GM12878 (cell line): ENCODE results near the gene MARCHF2. TPM values are rescaled to one million over a fixed set of nuclear protein-coding genes. Genes with fewer than 3 reads are reported as not detected.

Experiments used
- ATAC-seq: fragments of 200-7000 bp; cut with Tn5 transposase; 3 replicates; pipeline ENCODE4 v1.9.1; 2020; ENCODE audit warnings: mild to moderate bottlenecking, moderate library complexity
- BruUV-seq: library from RNA; stranded (reverse); fragments of 400-500 nt; replicated peaks from 2 replicates; lab custom pipeline; 2021; lab: Mats Ljungman, UMichigan
- CTCF ChIA-PET: fragments of 300-600 bp; sonication (Branson Sonifier 250); formaldehyde crosslinking; extraction: SDS; loops from one replicate; lab custom pipeline; 2021; ENCODE audit warnings: inconsistent platforms; lab: Yijun Ruan, JAX
- POLR2A ChIA-PET: fragments of 350-600 bp; formaldehyde crosslinking; extraction: SDS; loops from one replicate; lab custom pipeline; 2021; ENCODE audit warnings: inconsistent platforms; lab: Charles Lee
- RAD21 ChIA-PET: fragments of 300-600 bp; sonication (Branson Sonifier 250); formaldehyde crosslinking; loops from one replicate; lab custom pipeline; 2023; ENCODE audit warnings: antibody characterized with exemption; ENCODE audit not compliant: unreplicated experiment; lab: Charles Lee
- SMC1A ChIA-PET: fragments of 300-600 bp; sonication (Branson Sonifier 250); formaldehyde crosslinking; loops from one replicate; lab custom pipeline; 2023; ENCODE audit not compliant: unreplicated experiment, uncharacterized antibody; lab: Charles Lee
- DNase-seq: peaks from one replicate; pipeline ENCODE4 v3.0.0-alpha.2; 2011; ENCODE audit warnings: low read depth, low spot score
- FAIRE-seq: peaks from 3 replicates; lab custom pipeline; 2011; peaks lifted over from hg19 to GRCh38; lab: Jason Lieb, UNC
- H2AFZ ChIP-seq: 2 replicates; pipeline ENCODE4 v1.6.0; 2011; ENCODE audit warnings: low read depth, low read length, control low read depth; ENCODE audit not compliant: control insufficient read depth
- H3K27ac ChIP-seq: 2 replicates; pipeline ENCODE4 v1.5.1; 2011; ENCODE audit warnings: control low read depth; ENCODE audit not compliant: control insufficient read depth, insufficient read depth
- H3K27me3 ChIP-seq, 2 experiments: replicated peaks in 1 of 2; 2 replicates each; pipeline versions ENCODE4 v1.6.0 to v1.6.1; 2011; ENCODE audit warnings: low read length in 1 of 2; ENCODE audit not compliant: control insufficient read depth in 2 of 2, insufficient read depth in 2 of 2
- H3K36me3 ChIP-seq, 2 experiments: 2 replicates each; pipeline ENCODE4 v1.5.1; 2011; ENCODE audit warnings: low read length in 1 of 2; ENCODE audit not compliant: control insufficient read depth in 2 of 2, insufficient read depth in 2 of 2
- H3K4me1 ChIP-seq: 2 replicates; pipeline ENCODE4 v1.6.1; 2011; ENCODE audit warnings: mild to moderate bottlenecking, low read length, moderate library complexity, mixed read lengths; ENCODE audit not compliant: control insufficient read depth, insufficient read depth
- H3K4me2 ChIP-seq: 2 replicates; pipeline ENCODE4 v1.6.0; 2011; ENCODE audit warnings: control low read depth; ENCODE audit not compliant: control insufficient read depth, insufficient read depth
- H3K4me3 ChIP-seq: fragments of 200-600 bp; sonication (generic); 2 replicates; pipeline ENCODE4 v1.5.1; 2016
- H3K79me2 ChIP-seq: 2 replicates; pipeline ENCODE4 v1.6.0; 2011; ENCODE audit warnings: low read length; ENCODE audit not compliant: control insufficient read depth, insufficient read depth
- H3K9ac ChIP-seq: 2 replicates; pipeline ENCODE4 v1.8.0; 2011; ENCODE audit warnings: low read length, control low read depth, mixed read lengths; ENCODE audit not compliant: control insufficient read depth, insufficient read depth
- H3K9me3 ChIP-seq: replicated peaks from 3 replicates; pipeline ENCODE4 v1.5.1; 2011; ENCODE audit warnings: mild to moderate bottlenecking, low read length; ENCODE audit not compliant: control insufficient read depth, insufficient read depth
- H4K20me1 ChIP-seq: 2 replicates; pipeline ENCODE4 v1.6.0; 2011; ENCODE audit not compliant: control insufficient read depth, insufficient read depth
- CHD1 ChIP-seq: IDR thresholded peaks from 2 replicates; pipeline ENCODE4 v1.6.1; 2012; ENCODE audit warnings: low read depth, low read length, improper control_type of control experiment
- IKZF1 ChIP-seq: fragments of 450-650 bp; conservative IDR thresholded peaks from 2 replicates; pipeline ENCODE4 v1.6.1; 2017; ENCODE audit warnings: antibody characterized with exemption, mild to moderate bottlenecking
- MTA2 ChIP-seq: fragments of 450-650 bp; IDR thresholded peaks from 2 replicates; pipeline ENCODE4 v1.6.1; 2016; ENCODE audit warnings: low read depth, mild to moderate bottlenecking, moderate library complexity
- MTA3 ChIP-seq: IDR thresholded peaks from 2 replicates; pipeline ENCODE4 v1.6.1; 2012; ENCODE audit warnings: low read length, inconsistent platforms, borderline replicate concordance
- NR2C1 ChIP-seq: fragments of 450-650 bp; IDR thresholded peaks from 2 replicates; pipeline ENCODE4 v1.6.1; 2017; ENCODE audit warnings: antibody characterized with exemption, mild to moderate bottlenecking, moderate library complexity
- POLR2AphosphoS2 ChIP-seq: IDR thresholded peaks from 2 replicates; pipeline ENCODE4 v1.6.1; 2011; ENCODE audit warnings: low read depth, mild to moderate bottlenecking, low read length, improper control_type of control experiment, moderate library complexity
- RAD51 ChIP-seq: fragments of 450-650 bp; IDR thresholded peaks from 2 replicates; pipeline ENCODE4 v1.6.1; 2016; ENCODE audit warnings: moderate library complexity, mild to moderate bottlenecking, inconsistent platforms
- RFX5 ChIP-seq: IDR thresholded peaks from 2 replicates; pipeline ENCODE4 v1.6.1; 2011; ENCODE audit warnings: low read depth, low read length, improper control_type of control experiment
- STAT1 ChIP-seq: fragments of 450-650 bp; conservative IDR thresholded peaks from 2 replicates; pipeline ENCODE4 v1.6.1; 2014; ENCODE audit warnings: antibody characterized with exemption, mild to moderate bottlenecking
- ZNF217 ChIP-seq: fragments of 450-650 bp; IDR thresholded peaks from 2 replicates; pipeline ENCODE4 v1.6.1; 2017; ENCODE audit warnings: antibody characterized with exemption, mild to moderate bottlenecking
- WGBS: methylation state at CpG from one replicate; pipeline ENCODE4 v1.1.6; 2016; ENCODE audit warnings: low lambda C conversion rate; ENCODE audit not compliant: insufficient replicate concordance, insufficient coverage; ENCODE audit errors: missing lambda C conversion rate; 5-methylcytosine and 5-hydroxymethylcytosine counted together
- in situ Hi-C: fragments of 300-500 bp; cut with MboI; formaldehyde crosslinking; loops from 9 replicates; pipeline ENCODE4 v1.14.3; 2018; ENCODE audit warnings: mixed read lengths
- intact Hi-C: fragments of 100-400 bp; cut with micrococcal nuclease; formaldehyde crosslinking; loops from one replicate; pipeline ENCODE4 v1.14.2; 2022; ENCODE audit not compliant: unreplicated experiment
- polyA plus RNA-seq, 11 experiments: library from polyadenylated mRNA; depleted of rRNA in 4 of 11; unstranded in 6 of 11; stranded (reverse) in 5 of 11; fragments of >200 nt; fragmentation: Nextera tagmentation in 4 of 11; fragmentation: Illumina TruSeq in 1 of 11; extraction: Ambion mirVana in 4 of 11; extraction: Trizol in 1 of 11; gene quantifications; 1 replicate in 1 of 11; 2 replicates in 10 of 11; pipeline versions ENCODE4 v1.2.1 to v1.2.3, GENCODE V29; 2011 to 2016; ENCODE audit warnings: inconsistent platforms in 2 of 11, missing spikeins in 2 of 11, low read depth in 1 of 11
- total RNA-seq, 4 experiments: library from RNA; depleted of rRNA in 3 of 4; stranded (reverse); fragments of >200 nt in 3 of 4; fragmentation: Illumina TruSeq in 1 of 4; extraction: Trizol in 1 of 4; gene quantifications; 2 replicates each; pipeline versions ENCODE4 v1.2.1 to v1.2.3, GENCODE V29; 2013 to 2021
- TF ChIP-seq, protein P1 (sequence below): fragments of 450-650 bp; formaldehyde crosslinking; IDR thresholded peaks from 2 replicates; pipeline ENCODE4 v1.4.0; 2020; ENCODE audit warnings: mild to moderate bottlenecking, moderate library complexity
- TF ChIP-seq, protein P2 (sequence below), 3 experiments: IDR thresholded peaks in 2 of 3; conservative IDR thresholded peaks in 1 of 3; 2 replicates each; pipeline ENCODE4 v1.5.1; 2011; ENCODE audit warnings: low read depth in 3 of 3, low read length in 3 of 3, mild to moderate bottlenecking in 3 of 3, control low read depth in 2 of 3, moderate library complexity in 2 of 3, inconsistent platforms in 1 of 3, mixed read lengths in 1 of 3; ENCODE audit not compliant: control insufficient read depth in 2 of 3, insufficient read depth in 1 of 3; ENCODE audit errors: extremely low read depth in 1 of 3
- TF ChIP-seq, protein P3 (sequence below): fragments of 450-650 bp; IDR thresholded peaks from 2 replicates; pipeline ENCODE4 v1.6.1; 2017; ENCODE audit warnings: borderline replicate concordance
- TF ChIP-seq, protein P4 (sequence below): IDR thresholded peaks from 2 replicates; pipeline ENCODE4 v1.6.1; 2011; ENCODE audit warnings: low read depth, low read length, improper control_type of control experiment, borderline replicate concordance

MARCHF2 gene
- total and polyA plus RNA-seq, 10 of the 15 experiments (the other 5 are each of a cell fraction or from before 2014, with no cell fraction given) = 1.6 to 30.3 (median 10.8) TPM

DNA sequence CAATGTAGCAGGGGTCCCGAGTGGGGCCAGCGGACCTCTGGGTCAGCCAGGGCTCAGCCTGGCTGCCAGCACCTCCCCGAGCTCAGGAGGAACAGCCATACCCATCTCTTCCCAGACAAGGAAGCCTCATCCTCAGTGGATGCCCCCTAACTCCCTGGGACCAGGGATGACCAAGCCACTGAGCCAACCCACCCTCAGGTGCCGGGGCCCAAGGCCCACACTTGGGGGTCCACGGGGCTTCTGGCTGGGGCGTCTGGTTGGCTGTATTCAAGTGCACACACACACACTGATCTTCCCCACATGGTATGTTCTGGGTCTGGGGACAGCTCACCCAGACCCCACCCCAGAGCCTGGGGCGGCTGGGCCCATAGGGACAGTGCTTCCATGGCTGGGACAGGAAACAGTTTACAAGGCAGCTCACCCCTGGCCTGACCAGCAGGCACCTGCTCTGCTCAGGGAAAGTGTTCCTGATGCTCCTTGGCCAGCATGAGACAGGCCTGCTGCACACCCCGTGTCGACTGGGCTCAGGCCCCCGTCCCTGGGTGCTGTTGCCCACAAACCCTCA is 15.3 kb upstream of the MARCHF2 start:
- no peak overlapping the region for H3K4me2 ChIP-seq
- ATAC-seq (no peak), FAIRE-seq (no peak), DNase-seq (no peak)
- CTCF ChIA-PET = interaction anchor here (0.9 to 3.0 kb wide), 5 partner anchors 15 to 128 kb away, joined by 3 to 18 read pairs (median 4); partner anchors contain the start of gene MARCHF2
- H3K4me1 ChIP-seq = peaks cover 5% of the 10 kb centered on the region; the same call in 1 of the 2 replicates
- H2AFZ ChIP-seq = no peak overlapping the region
- 89% methylated on average over 10 of the region's 10 CpGs for WGBS
- H3K9me3 ChIP-seq = no peaks in the 10 kb centered on the region
- no peaks in the 10 kb centered on the region for H3K27me3 ChIP-seq
- intact Hi-C loops = loop anchor here (5.0 kb wide), 1 partner anchor 131 kb away; no protein-coding TSS in a partner anchor
- H3K9ac ChIP-seq = no peak overlapping the region
- in situ Hi-C loops = no loop called here
- SMC1A ChIA-PET = interaction anchor here (0.8 kb wide), 1 partner anchor 44 kb away, joined by 3 read pairs; no protein-coding TSS in a partner anchor
- no peak overlapping the region for H3K27ac ChIP-seq
- H4K20me1 ChIP-seq = no peaks in the 10 kb centered on the region; the same call in 1 of the 2 replicates
- BruUV-seq = no TSS peak
- H3K36me3 ChIP-seq = peaks cover 3 to 17% of the 10 kb centered on the region in 2 experiments; a peak in 3 of 4 replicates
- no peak overlapping the region for H3K4me3 ChIP-seq
- POLR2A ChIA-PET = no interaction called here
- H3K79me2 ChIP-seq = peaks cover 17% of the 10 kb centered on the region
- RAD21 ChIA-PET = interaction anchor here (0.6 to 1.0 kb wide), 2 partner anchors 90 to 181 kb away, joined by 3 read pairs; no protein-coding TSS in a partner anchor
- TF ChIP-seq, protein P1, sequence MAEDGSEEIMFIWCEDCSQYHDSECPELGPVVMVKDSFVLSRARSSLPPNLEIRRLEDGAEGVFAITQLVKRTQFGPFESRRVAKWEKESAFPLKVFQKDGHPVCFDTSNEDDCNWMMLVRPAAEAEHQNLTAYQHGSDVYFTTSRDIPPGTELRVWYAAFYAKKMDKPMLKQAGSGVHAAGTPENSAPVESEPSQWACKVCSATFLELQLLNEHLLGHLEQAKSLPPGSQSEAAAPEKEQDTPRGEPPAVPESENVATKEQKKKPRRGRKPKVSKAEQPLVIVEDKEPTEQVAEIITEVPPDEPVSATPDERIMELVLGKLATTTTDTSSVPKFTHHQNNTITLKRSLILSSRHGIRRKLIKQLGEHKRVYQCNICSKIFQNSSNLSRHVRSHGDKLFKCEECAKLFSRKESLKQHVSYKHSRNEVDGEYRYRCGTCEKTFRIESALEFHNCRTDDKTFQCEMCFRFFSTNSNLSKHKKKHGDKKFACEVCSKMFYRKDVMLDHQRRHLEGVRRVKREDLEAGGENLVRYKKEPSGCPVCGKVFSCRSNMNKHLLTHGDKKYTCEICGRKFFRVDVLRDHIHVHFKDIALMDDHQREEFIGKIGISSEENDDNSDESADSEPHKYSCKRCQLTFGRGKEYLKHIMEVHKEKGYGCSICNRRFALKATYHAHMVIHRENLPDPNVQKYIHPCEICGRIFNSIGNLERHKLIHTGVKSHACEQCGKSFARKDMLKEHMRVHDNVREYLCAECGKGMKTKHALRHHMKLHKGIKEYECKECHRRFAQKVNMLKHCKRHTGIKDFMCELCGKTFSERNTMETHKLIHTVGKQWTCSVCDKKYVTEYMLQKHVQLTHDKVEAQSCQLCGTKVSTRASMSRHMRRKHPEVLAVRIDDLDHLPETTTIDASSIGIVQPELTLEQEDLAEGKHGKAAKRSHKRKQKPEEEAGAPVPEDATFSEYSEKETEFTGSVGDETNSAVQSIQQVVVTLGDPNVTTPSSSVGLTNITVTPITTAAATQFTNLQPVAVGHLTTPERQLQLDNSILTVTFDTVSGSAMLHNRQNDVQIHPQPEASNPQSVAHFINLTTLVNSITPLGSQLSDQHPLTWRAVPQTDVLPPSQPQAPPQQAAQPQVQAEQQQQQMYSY (CRISPR knock-in tag) = no peak
- TF ChIP-seq POLR2AphosphoS2 (no peak), RAD51 (no peak), RFX5 (no peak), NR2C1 (no peak), ZNF217 (no peak), IKZF1 (no peak), MTA3 (no peak), STAT1 (no peak), CHD1 (no peak), MTA2 (no peak)
- TF ChIP-seq, protein P2, sequence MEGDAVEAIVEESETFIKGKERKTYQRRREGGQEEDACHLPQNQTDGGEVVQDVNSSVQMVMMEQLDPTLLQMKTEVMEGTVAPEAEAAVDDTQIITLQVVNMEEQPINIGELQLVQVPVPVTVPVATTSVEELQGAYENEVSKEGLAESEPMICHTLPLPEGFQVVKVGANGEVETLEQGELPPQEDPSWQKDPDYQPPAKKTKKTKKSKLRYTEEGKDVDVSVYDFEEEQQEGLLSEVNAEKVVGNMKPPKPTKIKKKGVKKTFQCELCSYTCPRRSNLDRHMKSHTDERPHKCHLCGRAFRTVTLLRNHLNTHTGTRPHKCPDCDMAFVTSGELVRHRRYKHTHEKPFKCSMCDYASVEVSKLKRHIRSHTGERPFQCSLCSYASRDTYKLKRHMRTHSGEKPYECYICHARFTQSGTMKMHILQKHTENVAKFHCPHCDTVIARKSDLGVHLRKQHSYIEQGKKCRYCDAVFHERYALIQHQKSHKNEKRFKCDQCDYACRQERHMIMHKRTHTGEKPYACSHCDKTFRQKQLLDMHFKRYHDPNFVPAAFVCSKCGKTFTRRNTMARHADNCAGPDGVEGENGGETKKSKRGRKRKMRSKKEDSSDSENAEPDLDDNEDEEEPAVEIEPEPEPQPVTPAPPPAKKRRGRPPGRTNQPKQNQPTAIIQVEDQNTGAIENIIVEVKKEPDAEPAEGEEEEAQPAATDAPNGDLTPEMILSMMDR (IDR thresholded peaks at IDR 0.05 in 2 of 3, conservative IDR thresholded peaks at IDR 0.05 in 1 of 3; ENCODE audit: control insufficient read depth in 2 of 3, extremely low read depth in 1 of 3, insufficient read depth in 1 of 3, low read depth in 3 of 3, low read length in 3 of 3) = no peak
- TF ChIP-seq, protein P3, sequence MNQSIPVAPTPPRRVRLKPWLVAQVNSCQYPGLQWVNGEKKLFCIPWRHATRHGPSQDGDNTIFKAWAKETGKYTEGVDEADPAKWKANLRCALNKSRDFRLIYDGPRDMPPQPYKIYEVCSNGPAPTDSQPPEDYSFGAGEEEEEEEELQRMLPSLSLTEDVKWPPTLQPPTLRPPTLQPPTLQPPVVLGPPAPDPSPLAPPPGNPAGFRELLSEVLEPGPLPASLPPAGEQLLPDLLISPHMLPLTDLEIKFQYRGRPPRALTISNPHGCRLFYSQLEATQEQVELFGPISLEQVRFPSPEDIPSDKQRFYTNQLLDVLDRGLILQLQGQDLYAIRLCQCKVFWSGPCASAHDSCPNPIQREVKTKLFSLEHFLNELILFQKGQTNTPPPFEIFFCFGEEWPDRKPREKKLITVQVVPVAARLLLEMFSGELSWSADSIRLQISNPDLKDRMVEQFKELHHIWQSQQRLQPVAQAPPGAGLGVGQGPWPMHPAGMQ = no peak
- TF ChIP-seq, protein P4, sequence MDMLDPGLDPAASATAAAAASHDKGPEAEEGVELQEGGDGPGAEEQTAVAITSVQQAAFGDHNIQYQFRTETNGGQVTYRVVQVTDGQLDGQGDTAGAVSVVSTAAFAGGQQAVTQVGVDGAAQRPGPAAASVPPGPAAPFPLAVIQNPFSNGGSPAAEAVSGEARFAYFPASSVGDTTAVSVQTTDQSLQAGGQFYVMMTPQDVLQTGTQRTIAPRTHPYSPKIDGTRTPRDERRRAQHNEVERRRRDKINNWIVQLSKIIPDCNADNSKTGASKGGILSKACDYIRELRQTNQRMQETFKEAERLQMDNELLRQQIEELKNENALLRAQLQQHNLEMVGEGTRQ = no peak
